Measurements from ENCODE around the gene ERH.

DNA sequence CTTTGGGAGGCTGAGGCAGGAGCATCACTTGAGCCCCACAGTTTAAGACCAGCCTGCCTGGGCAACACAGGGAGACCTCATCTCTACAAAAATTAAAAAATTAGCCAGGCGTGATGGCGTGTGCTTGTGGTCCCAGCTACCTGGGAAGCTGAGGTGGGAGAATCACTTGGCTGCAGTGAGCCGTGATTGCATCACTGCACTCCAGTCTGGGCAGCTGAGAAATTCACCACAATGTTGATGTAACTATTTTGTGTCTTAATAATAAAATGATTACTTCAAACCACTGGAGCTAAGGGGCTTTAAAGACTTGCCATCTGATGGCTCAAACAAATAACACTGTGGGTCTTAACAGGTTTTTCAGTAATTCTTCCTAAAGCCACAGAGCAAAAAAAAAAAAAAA, 10.8 kb downstream of the ERH start:
- TF ChIP-seq, protein P1, sequence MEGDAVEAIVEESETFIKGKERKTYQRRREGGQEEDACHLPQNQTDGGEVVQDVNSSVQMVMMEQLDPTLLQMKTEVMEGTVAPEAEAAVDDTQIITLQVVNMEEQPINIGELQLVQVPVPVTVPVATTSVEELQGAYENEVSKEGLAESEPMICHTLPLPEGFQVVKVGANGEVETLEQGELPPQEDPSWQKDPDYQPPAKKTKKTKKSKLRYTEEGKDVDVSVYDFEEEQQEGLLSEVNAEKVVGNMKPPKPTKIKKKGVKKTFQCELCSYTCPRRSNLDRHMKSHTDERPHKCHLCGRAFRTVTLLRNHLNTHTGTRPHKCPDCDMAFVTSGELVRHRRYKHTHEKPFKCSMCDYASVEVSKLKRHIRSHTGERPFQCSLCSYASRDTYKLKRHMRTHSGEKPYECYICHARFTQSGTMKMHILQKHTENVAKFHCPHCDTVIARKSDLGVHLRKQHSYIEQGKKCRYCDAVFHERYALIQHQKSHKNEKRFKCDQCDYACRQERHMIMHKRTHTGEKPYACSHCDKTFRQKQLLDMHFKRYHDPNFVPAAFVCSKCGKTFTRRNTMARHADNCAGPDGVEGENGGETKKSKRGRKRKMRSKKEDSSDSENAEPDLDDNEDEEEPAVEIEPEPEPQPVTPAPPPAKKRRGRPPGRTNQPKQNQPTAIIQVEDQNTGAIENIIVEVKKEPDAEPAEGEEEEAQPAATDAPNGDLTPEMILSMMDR (IDR thresholded peaks at IDR 0.05) = no peak
- TF ChIP-seq POLR2A (IDR thresholded peaks at IDR 0.05) = no peak
